HG03571 (cell line): ENCODE measurements around the gene COL11A1.
A peak's percentile ranks its signal among the peaks of the same experiment; 100 is the strongest.
"Not testable (repeated sequence)": the region's sequence is repeated elsewhere in the genome, so short reads cannot be mapped to it uniquely, and the experiment has no call there.

Experiments
- ATAC-seq: cut with Tn5 transposase; IDR thresholded peaks from one replicate; pipeline ENCODE4 v1.9.1; 2021; ENCODE audit not compliant: unreplicated experiment

The COL11A1 gene

GRCh38 chr1:103087256-103087655, 21.1 kb downstream of the COL11A1 start:
- ATAC-seq, result no peak

GRCh38 chr1:103084181-103084580, 24.1 kb downstream of the COL11A1 start:
- no peak for ATAC-seq

- no peak for ATAC-seq
Observed at GRCh38 chr1:103075316-103076000, 32.9 kb downstream of the COL11A1 start.

GRCh38 chr1:103074224-103074623, 34.1 kb downstream of the COL11A1 start:
- no peak for ATAC-seq

GRCh38 chr1:103069201-103069600, 39.1 kb downstream of the COL11A1 start:
- no peak for ATAC-seq

- no peak for ATAC-seq
Observed at GRCh38 chr1:103063921-103064320, 44.4 kb downstream of the COL11A1 start.

GRCh38 chr1:103058391-103058790, 49.9 kb downstream of the COL11A1 start:
- ATAC-seq, result no peak

- ATAC-seq, result no peak
Observed at GRCh38 chr1:103056423-103056822, 51.9 kb downstream of the COL11A1 start.

GRCh38 chr1:103028110-103028509, 80.2 kb downstream of the COL11A1 start:
- not testable (repeated sequence) for ATAC-seq

- no peak for ATAC-seq
Observed at GRCh38 chr1:103025858-103026409, 82.4 kb downstream of the COL11A1 start.

GRCh38 chr1:103024051-103024450, 84.3 kb downstream of the COL11A1 start:
- ATAC-seq, result no peak

GRCh38 chr1:103002005-103002404, 106.3 kb downstream of the COL11A1 start:
- ATAC-seq, result no peak

GRCh38 chr1:102978874-102979273, 129.4 kb downstream of the COL11A1 start:
- ATAC-seq, result no peak

GRCh38 chr1:102977292-102977691, 131.0 kb downstream of the COL11A1 start:
- ATAC-seq, result no peak

GRCh38 chr1:102970496-102971078, 137.7 kb downstream of the COL11A1 start:
- ATAC-seq, result peak; percentile 59

GRCh38 chr1:102967786-102968185, 140.5 kb downstream of the COL11A1 start:
- no peak for ATAC-seq

GRCh38 chr1:102961549-102961948, 146.8 kb downstream of the COL11A1 start:
- ATAC-seq, result no peak

- no peak for ATAC-seq
Observed at GRCh38 chr1:102954576-102954975, 153.7 kb downstream of the COL11A1 start.

GRCh38 chr1:102952400-102952799, 155.9 kb downstream of the COL11A1 start:
- no peak for ATAC-seq

- no peak for ATAC-seq
Observed at GRCh38 chr1:102942324-102942723, 166.0 kb downstream of the COL11A1 start.

- no peak for ATAC-seq
Observed at GRCh38 chr1:102941366-102941947, 166.9 kb downstream of the COL11A1 start.

GRCh38 chr1:102937401-102937800, 170.9 kb downstream of the COL11A1 start:
- no peak for ATAC-seq
